Measurements from ENCODE around the gene KRTAP10-6. TPM values are rescaled to one million over a fixed set of nuclear protein-coding genes. Genes with fewer than 3 reads are reported as not detected.

The KRTAP10-6 gene
- polyA plus RNA-seq, 1 of the 3 experiments (the other 2 are of a cell fraction): not detected

- no peak overlapping the region for H2AFZ ChIP-seq (ENCODE audit: low read depth)
- H3K27me3 ChIP-seq (ENCODE audit: insufficient read depth): peaks cover 49% of the 10 kb centered on the region
- no peaks in the 10 kb centered on the region for H3K4me1 ChIP-seq (ENCODE audit: control insufficient read depth in 1 of 2, insufficient read depth in 2 of 2, low read depth in 1 of 2, low read length in 1 of 2)
- no peak for DNase-seq
- WGBS (ENCODE audit: low lambda C conversion rate): 12% methylated on average over 13 of the region's 20 CpGs
- no peaks in the 10 kb centered on the region for H3F3A ChIP-seq (replicated peaks; ENCODE audit: insufficient read depth)
- H3K9me2 ChIP-seq: no peaks in the 10 kb centered on the region
- no peak overlapping the region for H3K4me3 ChIP-seq (ENCODE audit: low read depth in 2 of 2, low read length in 1 of 2)
- H3K9ac ChIP-seq: no peak overlapping the region
- H4K20me1 ChIP-seq (ENCODE audit: insufficient read depth): no peaks in the 10 kb centered on the region
- no peaks in the 10 kb centered on the region for H3K36me3 ChIP-seq (replicated peaks in 1 of 2; ENCODE audit: control insufficient read depth in 1 of 2, insufficient read depth in 2 of 2, low read length in 1 of 2)
- TF ChIP-seq RXRA (IDR thresholded peaks at IDR 0.05; ENCODE audit: borderline replicate concordance, low read depth) (no peak), RAD21 (IDR thresholded peaks at IDR 0.05; ENCODE audit: low read length) (no peak), NRF1 (IDR thresholded peaks at IDR 0.05; ENCODE audit: low read depth, low read length) (no peak), SMC3 (IDR thresholded peaks at IDR 0.05; ENCODE audit: low read depth, low read length) (no peak), USF2 (IDR thresholded peaks at IDR 0.05; ENCODE audit: borderline replicate concordance, low read depth, low read length) (no peak), TCF12 (IDR thresholded peaks at IDR 0.05) (no peak), RCOR1 (IDR thresholded peaks at IDR 0.05; ENCODE audit: low read length) (no peak), CTCF (IDR thresholded peaks at IDR 0.05) (no peak), REST (IDR thresholded peaks at IDR 0.05; ENCODE audit: low read depth, low read length) (no peak), YY1 (IDR thresholded peaks at IDR 0.05; ENCODE audit: low read depth) (no peak), CHD2 (IDR thresholded peaks at IDR 0.05; ENCODE audit: low read length, partially characterized antibody) (no peak), RFX5 (IDR thresholded peaks at IDR 0.05; ENCODE audit: low read length) (no peak), TEAD4 (IDR thresholded peaks at IDR 0.05; ENCODE audit: borderline replicate concordance, insufficient read depth) (no peak), EP300 (IDR thresholded peaks at IDR 0.05; ENCODE audit: borderline replicate concordance in 1 of 2, low read depth in 1 of 2, low read length in 1 of 2) (no peak), EZH2phosphoT487 (IDR thresholded peaks at IDR 0.05; ENCODE audit: borderline replicate concordance, low read depth) (no peak), ZBTB33 (IDR thresholded peaks at IDR 0.05; ENCODE audit: borderline replicate concordance, low read depth) (no peak), ELF1 (IDR thresholded peaks at IDR 0.05) (no peak), TAF1 (IDR thresholded peaks at IDR 0.05; ENCODE audit: borderline replicate concordance, low read depth, low read length) (no peak)
- no peak overlapping the region for H3K27ac ChIP-seq (ENCODE audit: low read depth in 2 of 2, low read length in 1 of 2)
- no peaks in the 10 kb centered on the region for H3K79me2 ChIP-seq (ENCODE audit: insufficient read depth)
- ChIA-PET POLR2A (no interaction called here), CTCF (no interaction called here)
- H3K9me3 ChIP-seq: no peaks in the 10 kb centered on the region
- no peak overlapping the region for H3K4me2 ChIP-seq
Observed at GRCh38 chr21:44614161-44614631, 21.9 kb upstream of the KRTAP10-6 start.
